ENCODE measurements around the gene SLC7A5. TPM values are rescaled to one million over a fixed set of nuclear protein-coding genes. Genes with fewer than 3 reads are reported as not detected.

SLC7A5 gene
- total and polyA plus RNA-seq, 2 of the 13 experiments (the other 11 are each of a cell fraction or from before 2014, with no cell fraction given): 79.6 to 155 TPM

- peak; percentile 54; the same call in 1 of the 2 replicates for TF ChIP-seq ARID4A (CRISPR knock-in tag; IDR thresholded peaks at IDR 0.05; ENCODE audit: borderline replicate concordance)
- peak; percentile 76 for TF ChIP-seq RBFOX2 (IDR thresholded peaks at IDR 0.05; ENCODE audit: low read depth, low read length)
- TF ChIP-seq SOX6 (IDR thresholded peaks at IDR 0.05): no peak
- 0 out of 2 replicates have a peak, but pooled peaks have one; percentile 21 for TF ChIP-seq SOX6 (CRISPR knock-in tag; IDR thresholded peaks at IDR 0.05)
- TF ChIP-seq GABPB1 (CRISPR knock-in tag; IDR thresholded peaks at IDR 0.05): peak; percentile 50; the same call in 1 of the 2 replicates
- peak; percentile 42 for TF ChIP-seq UBTF (CRISPR knock-in tag; IDR thresholded peaks at IDR 0.05)
- TF ChIP-seq POGZ (CRISPR knock-in tag; IDR thresholded peaks at IDR 0.05): peak; percentile 60
- TF ChIP-seq THAP9 (CRISPR knock-in tag; IDR thresholded peaks at IDR 0.05; ENCODE audit: borderline replicate concordance): peak; percentile 52; the same call in 1 of the 2 replicates
- 0 out of 2 replicates have a peak, but pooled peaks have one; percentile 3 for TF ChIP-seq FOXP4 (CRISPR knock-in tag; IDR thresholded peaks at IDR 0.05)
- TF ChIP-seq PCBP1 (IDR thresholded peaks at IDR 0.05; ENCODE audit: borderline replicate concordance, low read depth, low read length): 0 out of 2 replicates have a peak, but pooled peaks have one; percentile 75
- TF ChIP-seq ZNF256 (CRISPR knock-in tag; conservative IDR thresholded peaks at IDR 0.05): no peak
- 0 out of 2 replicates have a peak, but pooled peaks have one; percentile 44 for TF ChIP-seq BRD4 (CRISPR knock-in tag; IDR thresholded peaks at IDR 0.05)
- no peak for TF ChIP-seq SP5 (CRISPR knock-in tag; IDR thresholded peaks at IDR 0.05; ENCODE audit: borderline replicate concordance, low read depth)
- 0 out of 2 replicates have a peak, but pooled peaks have one; percentile 21 for TF ChIP-seq ZSCAN31 (CRISPR knock-in tag; IDR thresholded peaks at IDR 0.05; ENCODE audit: low read depth)
- TF ChIP-seq ZBTB38 (CRISPR knock-in tag; IDR thresholded peaks at IDR 0.05): peak; percentile 100
- TF ChIP-seq HNF4A (CRISPR knock-in tag; IDR thresholded peaks at IDR 0.05): peak; percentile 19; the same call in 1 of the 2 replicates
- no peak for TF ChIP-seq ZNF572 (CRISPR knock-in tag; IDR thresholded peaks at IDR 0.05)
These were observed 17.7 kb downstream of the SLC7A5 start (continued) for GRCh38 chr16:87851601-87852000.
